ENCODE data around the gene GRIK4. TPM values are rescaled to one million over a fixed set of nuclear protein-coding genes. Genes with fewer than 3 reads are reported as not detected.

Gene GRIK4
- polyA plus RNA-seq, 1 experiment: not detected

GRCh38 chr11:120883404-120884080, 372.0 kb downstream of the GRIK4 start:
- H3K4me3 ChIP-seq (ENCODE audit: low read depth, low read length): no peak overlapping the region
- H3K27me3 ChIP-seq (ENCODE audit: control insufficient read depth, insufficient read depth, low read length): no peaks in the 10 kb centered on the region
- no peak for TF ChIP-seq CTCF (IDR thresholded peaks at IDR 0.05; ENCODE audit: insufficient read depth, low read depth, low read length)
- no peak for DNase-seq (ENCODE audit: low read depth)
- POLR2A ChIA-PET: no interaction called here
- H3K36me3 ChIP-seq (ENCODE audit: control insufficient read depth, insufficient read depth, low read length): no peaks in the 10 kb centered on the region
- CTCF ChIA-PET: no interaction called here

GRCh38 chr11:120884154-120885020, 372.8 kb downstream of the GRIK4 start:
- DNase-seq (ENCODE audit: low read depth): no peak
- TF ChIP-seq CTCF (IDR thresholded peaks at IDR 0.05; ENCODE audit: insufficient read depth, low read depth, low read length): no peak
- Histone ChIP-seq H3K36me3 (ENCODE audit: control insufficient read depth, insufficient read depth, low read length) (no peaks in the 10 kb centered on the region), H3K27me3 (ENCODE audit: control insufficient read depth, insufficient read depth, low read length) (no peaks in the 10 kb centered on the region), H3K4me3 (ENCODE audit: low read depth, low read length) (no peak overlapping the region)
- ChIA-PET CTCF (no interaction called here), POLR2A (no interaction called here)

GRCh38 chr11:120890609-120891320, 379.2 kb downstream of the GRIK4 start:
- H3K36me3 ChIP-seq (ENCODE audit: control insufficient read depth, insufficient read depth, low read length): no peaks in the 10 kb centered on the region
- H3K27me3 ChIP-seq (ENCODE audit: control insufficient read depth, insufficient read depth, low read length): no peaks in the 10 kb centered on the region
- ChIA-PET POLR2A (no interaction called here), CTCF (no interaction called here)
- no peak overlapping the region for H3K4me3 ChIP-seq (ENCODE audit: low read depth, low read length)
- no peak for TF ChIP-seq CTCF (IDR thresholded peaks at IDR 0.05; ENCODE audit: insufficient read depth, low read depth, low read length)
- DNase-seq (ENCODE audit: low read depth): no peak

- Histone ChIP-seq H3K4me3 (ENCODE audit: low read depth, low read length) (no peak overlapping the region), H3K36me3 (ENCODE audit: control insufficient read depth, insufficient read depth, low read length) (no peaks in the 10 kb centered on the region), H3K27me3 (ENCODE audit: control insufficient read depth, insufficient read depth, low read length) (no peaks in the 10 kb centered on the region)
- no peak for DNase-seq (ENCODE audit: low read depth)
- CTCF ChIA-PET: no interaction called here
- TF ChIP-seq CTCF (IDR thresholded peaks at IDR 0.05; ENCODE audit: insufficient read depth, low read depth, low read length): no peak
- POLR2A ChIA-PET: no interaction called here
Measured at GRCh38 chr11:120893440-120894201, 382.1 kb downstream of the GRIK4 start.

Measured in BJ (cell line).